ENCODE measurements around the gene MSH5. TPM values are rescaled to one million over a fixed set of nuclear protein-coding genes. Genes with fewer than 3 reads are reported as not detected.

The MSH5 gene
- polyA plus RNA-seq, 1 donor (not counting 4 experiments of a cell fraction or from before 2014, with no cell fraction given), result 14.8 TPM

DNA sequence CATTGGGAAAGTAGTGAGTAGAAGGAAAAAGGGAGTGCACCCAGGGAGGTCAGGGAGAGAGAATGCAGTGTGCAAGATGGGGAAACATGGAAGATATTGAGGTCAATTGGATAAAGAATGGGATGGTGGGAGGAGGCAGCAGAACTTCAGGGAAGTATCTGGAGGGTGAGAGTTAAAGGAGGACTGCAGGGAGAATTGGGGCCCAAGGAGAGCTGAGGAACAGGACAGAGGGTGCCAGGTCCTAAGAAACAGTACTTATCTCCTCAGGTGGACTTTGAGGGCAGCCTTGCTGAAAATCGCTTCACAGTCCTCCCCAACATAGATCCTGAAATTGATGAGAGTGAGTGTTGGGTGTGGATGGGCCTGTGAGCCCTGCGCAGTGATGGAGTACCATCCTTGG, 18.5 kb downstream of the MSH5 start:
- FAIRE-seq (no peak), DNase-seq (ENCODE audit: low read depth, low spot score) (no peak)
- Histone ChIP-seq H3K9me1 (ENCODE audit: control insufficient read depth, extremely low read depth, insufficient read depth, low read length) (no peaks in the 10 kb centered on the region), H3K9ac (ENCODE audit: control insufficient read depth, extremely low read depth, insufficient read depth, low read length) (no peak overlapping the region), H3K27ac (ENCODE audit: control insufficient read depth, insufficient read depth, low read length) (no peak overlapping the region), H3K9me3 (ENCODE audit: control insufficient read depth, low read depth, low read length) (no peaks in the 10 kb centered on the region), H3K4me1 (ENCODE audit: control insufficient read depth, extremely low read depth, insufficient read depth, low read length) (peaks cover 2% of the 10 kb centered on the region), H2AFZ (ENCODE audit: control insufficient read depth, low read length) (no peak overlapping the region), H4K20me1 (ENCODE audit: control insufficient read depth, extremely low read depth, insufficient read depth, low read length) (no peaks in the 10 kb centered on the region), H3K36me3 (ENCODE audit: control insufficient read depth in 2 of 2, extremely low read depth in 1 of 2, insufficient read depth in 2 of 2, low read length in 2 of 2) (peaks cover 6 to 13% of the 10 kb centered on the region in 2 experiments), H3K4me3 (ENCODE audit: control insufficient read depth in 2 of 3, extremely low read depth in 1 of 3, insufficient read depth in 2 of 3, low read depth in 1 of 3, low read length in 3 of 3) (no peak overlapping the region), H3K4me2 (ENCODE audit: control insufficient read depth, extremely low read depth, insufficient read depth, low read depth, low read length) (no peak overlapping the region), H3K27me3 (ENCODE audit: control insufficient read depth, extremely low read depth, insufficient read depth, low read length) (no peaks in the 10 kb centered on the region), H3K79me2 (ENCODE audit: control insufficient read depth, insufficient read depth, low read length) (no peaks in the 10 kb centered on the region)
- dilution Hi-C loops (cut with MboI; ENCODE audit: extremely low pct_ligation_motif_present, low sequenced_read_pairs), result no loop called here
- TF ChIP-seq, protein P1, sequence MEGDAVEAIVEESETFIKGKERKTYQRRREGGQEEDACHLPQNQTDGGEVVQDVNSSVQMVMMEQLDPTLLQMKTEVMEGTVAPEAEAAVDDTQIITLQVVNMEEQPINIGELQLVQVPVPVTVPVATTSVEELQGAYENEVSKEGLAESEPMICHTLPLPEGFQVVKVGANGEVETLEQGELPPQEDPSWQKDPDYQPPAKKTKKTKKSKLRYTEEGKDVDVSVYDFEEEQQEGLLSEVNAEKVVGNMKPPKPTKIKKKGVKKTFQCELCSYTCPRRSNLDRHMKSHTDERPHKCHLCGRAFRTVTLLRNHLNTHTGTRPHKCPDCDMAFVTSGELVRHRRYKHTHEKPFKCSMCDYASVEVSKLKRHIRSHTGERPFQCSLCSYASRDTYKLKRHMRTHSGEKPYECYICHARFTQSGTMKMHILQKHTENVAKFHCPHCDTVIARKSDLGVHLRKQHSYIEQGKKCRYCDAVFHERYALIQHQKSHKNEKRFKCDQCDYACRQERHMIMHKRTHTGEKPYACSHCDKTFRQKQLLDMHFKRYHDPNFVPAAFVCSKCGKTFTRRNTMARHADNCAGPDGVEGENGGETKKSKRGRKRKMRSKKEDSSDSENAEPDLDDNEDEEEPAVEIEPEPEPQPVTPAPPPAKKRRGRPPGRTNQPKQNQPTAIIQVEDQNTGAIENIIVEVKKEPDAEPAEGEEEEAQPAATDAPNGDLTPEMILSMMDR (optimal IDR thresholded peaks at IDR 0.05 in 1 of 3, IDR thresholded peaks at IDR 0.05 in 1 of 3, conservative IDR thresholded peaks at IDR 0.05 in 1 of 3; ENCODE audit: extremely low read depth in 1 of 3, insufficient read depth in 2 of 3, low read length in 3 of 3), result no peak
- no peak for TF ChIP-seq EZH2 (IDR thresholded peaks at IDR 0.05; ENCODE audit: low read length)

- H3K4me2 ChIP-seq (ENCODE audit: control insufficient read depth, extremely low read depth, insufficient read depth, low read depth, low read length), result no peak overlapping the region
- no peak overlapping the region for H3K27ac ChIP-seq (ENCODE audit: control insufficient read depth, insufficient read depth, low read length)
- no peaks in the 10 kb centered on the region for H3K9me1 ChIP-seq (ENCODE audit: control insufficient read depth, extremely low read depth, insufficient read depth, low read length)
- peaks cover 5% of the 10 kb centered on the region for H3K4me1 ChIP-seq (ENCODE audit: control insufficient read depth, extremely low read depth, insufficient read depth, low read length)
- no peak for DNase-seq (ENCODE audit: low read depth, low spot score)
- no peak overlapping the region for H3K9ac ChIP-seq (ENCODE audit: control insufficient read depth, extremely low read depth, insufficient read depth, low read length)
- H3K27me3 ChIP-seq (ENCODE audit: control insufficient read depth, extremely low read depth, insufficient read depth, low read length), result no peaks in the 10 kb centered on the region
- peaks cover 6 to 13% of the 10 kb centered on the region in 2 experiments for H3K36me3 ChIP-seq (ENCODE audit: control insufficient read depth in 2 of 2, extremely low read depth in 1 of 2, insufficient read depth in 2 of 2, low read length in 2 of 2)
- dilution Hi-C loops (cut with MboI; ENCODE audit: extremely low pct_ligation_motif_present, low sequenced_read_pairs), result no loop called here
- H3K9me3 ChIP-seq (ENCODE audit: control insufficient read depth, low read depth, low read length), result no peaks in the 10 kb centered on the region
- no peak for TF ChIP-seq EZH2 (IDR thresholded peaks at IDR 0.05; ENCODE audit: low read length)
- TF ChIP-seq, protein P1 (optimal IDR thresholded peaks at IDR 0.05 in 1 of 3, IDR thresholded peaks at IDR 0.05 in 1 of 3, conservative IDR thresholded peaks at IDR 0.05 in 1 of 3; ENCODE audit: extremely low read depth in 1 of 3, insufficient read depth in 2 of 3, low read length in 3 of 3), result no peak
- no peak for FAIRE-seq
- no peak overlapping the region for H3K4me3 ChIP-seq (ENCODE audit: control insufficient read depth in 2 of 3, extremely low read depth in 1 of 3, insufficient read depth in 2 of 3, low read depth in 1 of 3, low read length in 3 of 3)
- no peaks in the 10 kb centered on the region for H4K20me1 ChIP-seq (ENCODE audit: control insufficient read depth, extremely low read depth, insufficient read depth, low read length)
- H3K79me2 ChIP-seq (ENCODE audit: control insufficient read depth, insufficient read depth, low read length), result no peaks in the 10 kb centered on the region
- H2AFZ ChIP-seq (ENCODE audit: control insufficient read depth, low read length), result no peak overlapping the region
These were observed 21.0 kb downstream of the MSH5 start for GRCh38 chr6:31760790-31761189.

All from keratinocyte (primary cell).